ENCODE results near the gene SEMA5A.
A peak's percentile ranks its signal among the peaks of the same experiment; 100 is the strongest.

The SEMA5A gene

DNA sequence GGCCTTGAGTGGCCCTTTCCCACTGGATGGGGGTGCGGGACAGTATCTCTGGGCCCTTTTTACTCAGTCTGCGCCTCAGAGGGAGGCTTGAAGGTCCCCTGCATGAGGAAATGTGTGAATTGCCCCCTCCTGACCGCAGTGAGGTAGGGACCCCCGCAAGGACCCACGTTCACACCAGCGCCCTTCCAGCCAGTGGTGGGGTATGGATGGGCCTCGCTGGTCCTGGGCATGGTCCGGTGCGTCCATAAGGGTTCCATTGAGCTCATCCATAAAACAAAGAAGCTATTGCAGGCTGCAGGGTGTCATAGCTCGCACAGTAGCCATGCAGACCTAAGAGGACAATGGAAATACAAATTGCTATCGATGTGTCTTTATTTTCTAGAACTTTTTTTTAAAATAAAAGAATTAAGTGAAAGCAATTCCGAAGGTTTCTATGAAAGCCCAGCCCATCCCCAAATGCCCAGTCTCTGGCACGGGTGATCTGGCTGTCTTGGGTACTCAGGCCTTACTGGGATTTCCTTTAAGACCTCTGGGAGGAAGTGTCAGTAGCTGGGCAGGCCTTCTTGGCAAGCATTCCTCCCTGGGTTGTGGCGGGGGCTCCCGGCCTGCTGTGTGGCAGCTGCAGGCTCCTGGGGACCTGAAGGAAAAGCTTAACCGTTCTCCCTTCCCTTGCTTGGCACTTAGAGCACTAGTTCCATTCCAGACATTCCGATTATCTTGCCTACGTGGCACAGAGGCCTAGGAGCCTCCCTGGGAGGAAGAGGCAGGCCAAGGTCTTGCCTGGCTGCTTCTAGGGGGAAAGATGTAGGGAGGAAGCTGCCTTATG is 1.5 kb upstream of the SEMA5A start:
- DNase-seq (ENCODE audit: low read depth in 4 of 4, low spot score in 1 of 4): no peak

DNA sequence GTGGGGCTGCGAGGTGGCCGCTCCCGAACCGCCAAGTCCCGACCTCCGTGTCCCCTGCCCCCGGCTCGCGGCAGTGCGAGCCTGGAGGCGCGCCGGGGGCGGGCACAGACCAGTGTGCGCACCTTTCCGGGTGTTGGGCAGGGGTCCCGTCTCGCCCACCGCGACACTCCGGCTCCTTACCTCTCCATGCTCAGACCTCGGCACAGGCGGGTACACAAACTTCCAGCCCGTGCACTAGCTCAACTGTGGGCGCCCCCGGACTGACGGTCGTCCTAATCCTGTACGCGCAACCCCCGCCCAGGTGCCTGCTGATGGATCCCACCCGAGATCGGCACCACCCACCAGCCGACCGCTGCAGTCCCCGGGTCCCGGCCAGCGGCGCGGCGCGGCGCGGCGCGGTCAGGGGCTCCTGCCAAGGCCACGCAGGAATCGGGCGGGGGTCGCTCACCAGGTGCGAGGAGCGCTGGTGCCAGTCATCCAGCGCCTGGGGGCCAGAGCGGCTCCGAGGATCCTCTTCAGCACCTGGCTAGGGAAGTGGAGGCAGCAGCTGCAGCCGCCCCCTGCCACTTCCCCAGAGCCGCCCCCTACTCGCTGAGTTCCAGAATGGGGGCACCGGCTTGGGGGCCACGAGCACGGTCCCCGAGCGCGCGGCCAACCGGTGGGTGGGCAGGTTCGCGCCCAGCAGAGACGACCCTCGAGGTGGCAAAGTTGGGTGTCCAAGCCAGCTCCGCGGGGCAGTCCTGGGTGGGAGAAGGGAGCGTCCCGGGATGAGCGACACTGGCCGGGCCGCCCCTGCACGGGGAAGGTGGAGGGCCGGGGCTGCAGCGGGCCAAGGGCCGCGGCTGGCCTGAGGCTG is 511 bp downstream of the SEMA5A start:
- DNase-seq (ENCODE audit: low read depth in 4 of 4, low spot score in 1 of 4): no peak

GRCh38 chr5:9544502-9545135 is 1.3 kb downstream of the SEMA5A start:
- peak in 2 of 4 experiments; percentile 14 to 40 for DNase-seq (ENCODE audit: low read depth in 4 of 4, low spot score in 1 of 4)

DNA sequence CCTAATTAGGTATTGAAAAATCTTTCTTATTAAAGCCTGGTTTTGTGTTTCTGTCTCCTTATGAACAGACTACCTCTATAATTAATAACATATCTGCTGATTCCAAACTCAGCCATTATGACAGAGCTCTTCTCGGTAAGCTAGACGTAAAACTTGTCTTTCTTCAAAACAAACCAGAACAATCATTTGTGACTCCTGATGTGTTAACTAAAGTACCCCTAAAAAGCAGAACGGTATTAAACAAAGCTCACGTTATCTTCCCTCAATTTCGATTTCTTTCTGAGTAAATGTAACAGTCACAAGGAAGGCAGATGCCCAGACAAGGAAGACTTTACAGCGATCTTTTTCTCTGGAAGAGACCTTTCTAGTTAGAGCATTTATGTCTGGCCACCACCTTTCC is 1.8 kb downstream of the SEMA5A start:
- no peak for DNase-seq (ENCODE audit: low read depth in 4 of 4, low spot score in 1 of 4)

DNA sequence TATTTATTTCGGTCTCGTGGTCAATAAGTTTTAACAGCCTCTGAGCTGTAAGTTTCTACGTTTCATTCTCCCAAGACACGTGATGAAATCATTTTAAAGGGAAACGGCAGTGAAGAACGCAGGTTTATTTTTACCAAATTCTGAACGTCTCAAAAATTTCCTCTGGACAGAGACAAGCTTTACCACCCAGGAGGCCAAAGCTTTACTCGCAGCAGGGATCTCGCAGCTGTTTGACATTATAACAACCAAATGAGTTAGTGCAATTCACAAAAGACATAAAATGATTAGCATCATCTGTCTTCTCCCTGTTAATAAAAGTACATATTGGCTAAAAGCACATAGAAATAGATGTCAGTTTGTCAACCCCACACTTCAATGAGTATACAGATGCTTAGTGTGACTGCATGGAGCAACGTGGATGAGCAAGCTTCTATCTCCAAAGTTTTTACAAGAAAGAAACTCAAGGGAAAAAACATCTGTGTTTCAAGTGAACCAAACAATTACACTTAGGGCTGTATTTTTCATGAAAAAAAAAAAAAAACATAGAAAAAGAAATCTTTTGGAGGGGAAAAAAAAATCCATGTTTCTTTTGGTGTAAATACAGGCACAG is 2.5 kb downstream of the SEMA5A start:
- DNase-seq (ENCODE audit: low read depth in 4 of 4, low spot score in 1 of 4): no peak

- DNase-seq (ENCODE audit: low read depth in 4 of 4, low spot score in 1 of 4): no peak
Measured at GRCh38 chr5:9540791-9541190, 5.1 kb downstream of the SEMA5A start.

DNA sequence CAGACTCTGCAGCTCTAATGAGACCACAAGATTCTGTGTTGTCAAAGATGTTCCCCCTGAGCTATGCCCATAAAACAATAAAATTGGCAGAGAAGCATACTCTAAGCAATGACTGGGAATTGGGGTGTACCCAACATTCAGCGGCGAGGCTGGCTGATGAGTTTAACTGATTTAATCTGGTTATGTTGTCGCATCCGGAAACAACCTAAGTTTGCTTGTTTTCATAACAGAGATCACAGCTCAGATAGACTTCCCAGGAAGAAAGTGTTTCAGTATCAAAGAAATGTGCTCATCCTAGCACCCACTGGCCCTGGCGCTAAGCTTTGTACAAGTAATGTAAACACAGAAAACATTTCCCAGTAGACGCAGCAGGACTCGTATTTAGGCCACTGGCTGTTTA is 7.4 kb downstream of the SEMA5A start:
- no peak for DNase-seq (ENCODE audit: low read depth in 4 of 4, low spot score in 1 of 4)

GRCh38 chr5:9537223-9538141 is 8.4 kb downstream of the SEMA5A start:
- DNase-seq (ENCODE audit: low read depth in 4 of 4, low spot score in 1 of 4): no peak

- DNase-seq (ENCODE audit: low read depth in 4 of 4, low spot score in 1 of 4): no peak
Measured at GRCh38 chr5:9536717-9537116, 9.2 kb downstream of the SEMA5A start.

DNA sequence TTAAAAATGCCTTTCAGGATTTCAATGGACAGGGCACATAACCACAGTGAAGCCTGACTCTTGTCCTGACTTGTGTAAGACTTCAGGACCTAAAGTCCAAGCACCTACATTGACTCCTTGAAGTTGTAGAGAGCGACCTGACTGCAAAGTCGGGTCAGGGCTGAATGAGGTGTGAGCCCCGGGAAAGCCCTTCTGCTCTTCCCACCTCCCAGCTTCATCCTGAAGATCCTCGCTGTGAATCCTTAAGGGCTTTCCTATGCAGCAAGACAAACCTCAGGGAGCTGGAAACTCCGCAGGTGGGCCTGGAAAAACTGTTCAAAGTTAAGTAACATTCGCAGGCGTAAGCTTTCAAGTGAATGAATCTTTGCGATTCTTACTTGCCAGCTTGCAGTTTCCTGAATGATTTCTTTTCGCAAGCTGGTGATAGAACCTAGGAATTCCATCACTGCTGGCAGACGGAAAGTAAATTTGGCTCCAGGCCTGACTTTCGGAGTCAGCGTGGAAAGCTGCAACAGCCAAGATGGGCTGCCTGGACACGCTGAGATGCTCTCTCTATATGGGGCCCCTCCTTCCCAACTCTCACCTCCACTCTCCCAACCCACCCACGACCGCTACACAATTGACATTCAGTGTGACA is 10.9 kb downstream of the SEMA5A start:
- DNase-seq (ENCODE audit: low read depth in 4 of 4, low spot score in 1 of 4): no peak

- no peak for DNase-seq (ENCODE audit: low read depth in 4 of 4, low spot score in 1 of 4)
Measured at GRCh38 chr5:9533562-9534364, 12.1 kb downstream of the SEMA5A start.

GRCh38 chr5:9533096-9533495 is 12.8 kb downstream of the SEMA5A start:
- DNase-seq (ENCODE audit: low read depth in 4 of 4, low spot score in 1 of 4): no peak

GRCh38 chr5:9529513-9529912 is 16.4 kb downstream of the SEMA5A start:
- no peak for DNase-seq (ENCODE audit: low read depth in 4 of 4, low spot score in 1 of 4)

- DNase-seq (ENCODE audit: low read depth in 4 of 4, low spot score in 1 of 4): no peak
Measured at GRCh38 chr5:9529041-9529480, 16.8 kb downstream of the SEMA5A start.

DNA sequence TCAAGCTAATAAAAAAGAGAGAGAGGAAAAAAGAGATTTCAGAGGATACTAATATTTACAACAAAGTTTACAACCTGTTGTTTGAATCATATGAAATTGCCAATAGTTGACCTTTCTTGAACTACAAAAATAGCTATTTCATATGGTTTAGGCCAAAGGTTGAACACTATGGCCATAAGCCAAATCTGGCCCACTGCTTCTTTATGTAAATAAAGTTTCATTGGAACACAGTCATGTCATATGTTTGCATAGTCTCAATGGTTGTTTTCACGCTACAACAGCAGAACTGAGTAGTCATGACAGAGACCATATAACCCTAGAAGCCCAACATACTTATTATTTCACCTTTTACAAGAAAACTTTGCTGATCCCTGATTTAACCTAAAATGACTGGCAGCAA is 20.9 kb downstream of the SEMA5A start:
- DNase-seq (ENCODE audit: low read depth in 4 of 4, low spot score in 1 of 4): no peak

- DNase-seq (ENCODE audit: low read depth in 4 of 4, low spot score in 1 of 4): no peak
Measured at GRCh38 chr5:9523090-9523823, 22.6 kb downstream of the SEMA5A start.

DNA sequence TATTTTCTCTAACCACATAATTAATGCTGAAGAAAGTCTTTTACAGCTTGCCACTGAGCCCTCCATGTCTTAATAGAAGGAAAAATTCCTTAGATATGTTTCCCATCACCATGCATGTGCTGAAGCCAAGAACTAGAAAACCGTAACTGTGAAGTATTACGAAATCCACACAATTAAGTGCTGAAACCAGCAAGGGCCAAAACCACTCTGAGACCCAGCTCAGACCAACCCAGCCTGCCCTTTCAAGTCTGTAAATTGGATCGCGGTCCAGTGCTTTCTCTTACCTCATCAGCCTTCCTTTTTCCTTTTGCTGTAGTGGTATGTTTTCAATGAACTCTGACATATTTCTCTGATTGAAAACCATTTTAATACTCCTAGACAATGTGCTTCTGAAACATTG is 26.3 kb downstream of the SEMA5A start:
- no peak for DNase-seq (ENCODE audit: low read depth in 4 of 4, low spot score in 1 of 4)

DNA sequence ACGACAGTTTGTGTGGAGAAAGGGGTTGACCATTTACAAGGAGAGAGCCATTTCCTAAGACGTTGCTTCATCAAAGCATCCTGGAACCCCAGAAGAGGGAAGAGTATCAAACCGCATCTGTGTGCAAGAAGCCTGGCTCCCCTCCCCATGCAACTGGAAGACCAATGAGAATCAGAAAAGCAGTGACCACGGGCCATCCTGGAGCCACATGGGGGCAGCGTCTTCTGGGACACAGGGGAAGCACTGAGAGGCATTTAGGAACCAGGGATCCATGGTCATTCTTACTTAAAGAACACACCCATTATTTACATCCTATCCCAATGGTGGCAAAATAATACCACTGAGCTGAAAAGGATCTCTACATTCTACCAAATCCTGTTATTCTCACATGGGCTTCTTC is 29.3 kb downstream of the SEMA5A start:
- DNase-seq (ENCODE audit: low read depth in 4 of 4, low spot score in 1 of 4): no peak

All from stimulated activated CD4-positive, alpha-beta T cell treated with anti-CD3 and anti-CD28 coated beads, Interleukin-1b, Interleukin-23, amount 100 ng/mL, for 24 hours (primary cell).